Small intestine (tissue), 7 donors: ENCODE data around the gene NUDT14. TPM values are rescaled to one million over a fixed set of nuclear protein-coding genes. Genes with fewer than 3 reads are reported as not detected.

ENCODE experiments used
- DNase-seq, 2 donors: peaks; one replicate each; pipeline versions ENCODE4 v3.0.0 to v3.0.0-alpha.2; 2013
- FAIRE-seq: peaks from 2 replicates; lab custom pipeline; 2012; peaks lifted over from hg19 to GRCh38; lab: Jason Lieb, UNC
- H3K27ac ChIP-seq, 3 donors: one replicate each; pipeline ENCODE4 v1.5.1; 2013; ENCODE audit warnings: low read length in 2 of 3, mild to moderate bottlenecking in 2 of 3, control low read depth in 1 of 3, inconsistent platforms in 1 of 3, low read depth in 1 of 3, moderate library complexity in 1 of 3
- H3K27me3 ChIP-seq, 3 donors: one replicate each; pipeline ENCODE4 v1.6.1; 2013; ENCODE audit warnings: low read length in 3 of 3, inconsistent platforms in 1 of 3; ENCODE audit not compliant: control insufficient read depth in 3 of 3, insufficient read depth in 3 of 3
- H3K36me3 ChIP-seq, 3 donors: one replicate each; pipeline ENCODE4 v1.6.1; 2013; ENCODE audit warnings: low read length in 3 of 3, inconsistent platforms in 1 of 3, low read depth in 1 of 3, mild to moderate bottlenecking in 1 of 3, moderate library complexity in 1 of 3; ENCODE audit not compliant: control insufficient read depth in 3 of 3, insufficient read depth in 2 of 3
- H3K4me1 ChIP-seq, 3 donors: one replicate each; pipeline ENCODE4 v1.6.1; 2013; ENCODE audit warnings: low read length in 2 of 3, inconsistent platforms in 1 of 3, low read depth in 1 of 3, mild to moderate bottlenecking in 1 of 3, moderate library complexity in 1 of 3; ENCODE audit not compliant: control insufficient read depth in 3 of 3, insufficient read depth in 2 of 3
- H3K4me3 ChIP-seq, 3 donors: one replicate each; pipeline ENCODE4 v1.5.1; 2013; ENCODE audit warnings: low read length in 3 of 3, control low read depth in 1 of 3, inconsistent platforms in 1 of 3, low read depth in 1 of 3, mild to moderate bottlenecking in 1 of 3, moderate library complexity in 1 of 3
- H3K9me3 ChIP-seq, 2 donors: one replicate each; pipeline ENCODE4 v1.6.1; 2013; ENCODE audit warnings: low read depth in 1 of 2, low read length in 1 of 2; ENCODE audit not compliant: control insufficient read depth in 2 of 2, insufficient read depth in 1 of 2
- WGBS, 3 donors: extraction: QIAGEN DNeasy Blood & Tissue Kit; methylation state at CpG; one replicate each; pipeline ENCODE4 v1.1.7; 2013; 5-methylcytosine and 5-hydroxymethylcytosine counted together
- polyA plus RNA-seq, 4 donors: library from polyadenylated mRNA; stranded (reverse) in 3 of 4; unstranded in 1 of 4; fragments of 200-250 nt in 3 of 4; fragments of 120-200 nt in 1 of 4; gene quantifications; one replicate each; pipeline versions ENCODE4 v1.2.1 to v1.2.3, GENCODE V29; 2013
- donor health status: healthy with polysubstance abuse.
- donor health status: control.
- donor health status: control.
- donor health status: Bipolar disorder and iron deficiency.
- donor health status: healthy.

NUDT14 gene
- polyA plus RNA-seq, 4 donors, result 25.9 to 68.1 (median 51.7) TPM

DNA sequence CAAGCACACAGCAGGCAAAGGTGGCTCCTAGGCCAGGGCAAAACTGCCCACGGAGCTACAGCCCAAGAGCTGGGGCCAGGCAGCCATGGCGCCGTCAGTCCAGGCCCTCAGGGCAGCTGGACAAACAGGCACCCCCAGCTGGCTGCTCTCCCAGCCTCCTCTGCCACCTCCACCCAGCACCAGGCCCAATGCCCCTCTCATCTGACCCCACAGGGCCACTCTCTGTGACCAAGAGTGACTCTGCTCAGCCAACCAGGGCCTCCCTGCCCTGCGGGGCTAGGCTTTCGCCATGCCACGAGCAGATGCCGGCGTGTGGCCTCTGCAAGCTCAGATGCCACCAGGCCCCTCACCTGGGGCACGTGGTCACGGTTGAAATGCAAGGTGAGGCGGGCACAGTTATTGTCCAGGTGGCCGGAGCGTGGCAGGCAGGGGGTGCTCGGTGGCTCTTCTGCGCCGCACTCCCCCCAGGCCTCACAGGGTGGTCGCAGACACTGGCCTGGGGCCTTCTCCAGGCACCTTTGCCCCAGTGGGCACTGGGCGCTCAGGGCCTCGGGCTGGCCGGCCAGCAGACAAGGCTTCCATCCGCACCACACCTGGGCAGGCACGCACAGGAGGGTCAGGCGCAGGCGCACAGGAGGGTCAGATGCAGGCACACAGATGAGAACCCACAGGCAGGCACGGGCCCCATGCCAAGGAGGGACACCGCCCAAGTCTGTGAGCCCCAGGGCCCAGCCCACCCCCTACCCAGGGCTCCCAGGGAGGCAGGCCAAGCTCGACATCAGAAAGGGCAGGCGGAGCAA is 35.5 kb downstream of the NUDT14 start:
- H3K4me1 ChIP-seq, result no peaks in the 10 kb centered on the region
- H3K36me3 ChIP-seq, result peaks cover 0 to 13% (median 0%) of the 10 kb centered on the region in 3 donors
- FAIRE-seq (no peak), DNase-seq (no peak)
- WGBS, 3 donors, result 90 to 91% (median 91%) methylated on average over 21 to 28 of the region's 28 CpGs
- H3K4me3 ChIP-seq, result no peak overlapping the region
- no peaks in the 10 kb centered on the region for H3K27me3 ChIP-seq
- no peak overlapping the region for H3K27ac ChIP-seq
- peaks cover 0 to 2% of the 10 kb centered on the region in 2 donors for H3K9me3 ChIP-seq

DNA sequence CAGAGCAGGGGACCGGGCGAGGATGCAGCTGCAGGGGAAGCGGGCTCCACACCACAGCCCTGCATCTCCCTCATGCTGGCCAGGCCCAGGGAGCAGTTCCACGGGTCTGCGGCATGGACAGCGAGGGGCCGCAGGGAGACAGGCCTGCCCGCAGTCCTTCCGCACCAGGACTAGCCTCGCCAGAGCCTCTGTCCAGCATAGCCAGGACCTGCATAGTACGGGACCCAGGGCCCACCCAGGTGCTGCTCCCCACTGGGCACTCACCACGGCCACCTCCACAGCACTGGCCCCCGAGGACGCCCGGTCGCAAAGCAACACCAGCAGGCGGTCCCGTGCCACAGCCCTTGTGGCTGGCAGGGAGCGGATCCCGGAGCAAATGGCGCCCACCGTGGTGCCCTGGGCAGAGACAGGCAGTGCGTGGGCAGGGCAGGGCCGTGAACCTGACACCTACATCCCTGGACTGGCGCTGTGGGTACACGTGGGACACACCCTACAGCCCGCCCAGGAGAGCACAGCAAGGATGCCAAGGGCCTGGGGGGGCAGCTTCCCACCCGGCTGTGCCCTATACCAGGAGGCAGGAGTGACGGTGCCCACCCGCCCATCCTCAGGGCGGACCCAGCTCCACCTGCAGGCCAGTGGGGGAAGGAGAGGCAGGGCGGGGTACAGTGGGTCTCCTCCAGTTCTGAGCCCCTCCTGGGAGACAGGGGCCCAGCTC is 36.3 kb downstream of the NUDT14 start:
- WGBS, 3 donors, result 88 to 90% (median 89%) methylated on average over 29 to 32 of the region's 32 CpGs

GRCh38 chr14:105144026-105144665 is 37.0 kb downstream of the NUDT14 start:
- peaks cover 0 to 11% (median 0%) of the 10 kb centered on the region in 3 donors for H3K36me3 ChIP-seq
- no peak overlapping the region for H3K27ac ChIP-seq
- no peak overlapping the region for H3K4me3 ChIP-seq
- FAIRE-seq (no peak), DNase-seq (no peak)
- no peaks in the 10 kb centered on the region for H3K4me1 ChIP-seq
- no peaks in the 10 kb centered on the region for H3K27me3 ChIP-seq
- 88 to 96% (median 90%) methylated on average over 13 to 16 of the region's 16 CpGs for WGBS, 3 donors
- H3K9me3 ChIP-seq, result peaks cover 0 to 16% of the 10 kb centered on the region in 2 donors

More for the DNA sequence above, 36.3 kb downstream of the NUDT14 start:
- no peak overlapping the region for H3K27ac ChIP-seq
- no peaks in the 10 kb centered on the region for H3K27me3 ChIP-seq
- peaks cover 0 to 11% (median 0%) of the 10 kb centered on the region in 3 donors for H3K36me3 ChIP-seq
- H3K4me1 ChIP-seq, result no peaks in the 10 kb centered on the region
- no peak for DNase-seq
- H3K4me3 ChIP-seq, result no peak overlapping the region
- FAIRE-seq, result no peak
- H3K9me3 ChIP-seq, result peaks cover 0 to 9% of the 10 kb centered on the region in 2 donors

DNA sequence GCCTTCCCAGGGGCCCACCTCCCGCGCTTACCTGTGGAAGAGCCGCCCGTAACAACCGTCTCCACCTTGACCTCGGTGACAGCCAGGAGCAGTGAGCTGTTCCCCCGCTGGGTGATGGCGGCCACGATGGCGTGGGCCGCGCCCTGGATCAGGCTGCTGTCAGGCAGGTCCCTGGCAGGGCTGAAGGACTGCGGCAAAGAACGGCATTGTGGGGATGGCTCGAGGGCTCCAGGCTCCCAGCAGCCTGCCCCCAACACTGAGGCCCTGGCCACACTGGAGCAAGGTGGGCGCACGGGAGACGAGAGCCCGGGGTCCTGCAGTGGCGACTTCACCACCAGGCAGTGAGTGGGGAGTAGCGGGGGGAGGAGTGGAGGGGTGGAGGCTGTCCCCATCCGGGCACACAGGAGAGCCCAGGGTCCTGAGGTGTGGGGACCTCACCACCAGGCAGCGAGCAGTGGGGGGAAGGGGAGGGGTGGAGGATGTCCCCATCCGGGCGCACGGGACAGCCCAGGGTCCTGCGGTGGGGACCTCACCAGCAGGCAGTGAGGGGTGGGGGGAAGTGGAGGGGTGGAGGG is 37.6 kb downstream of the NUDT14 start:
- DNase-seq, result no peak
- no peak for FAIRE-seq
- WGBS, 3 donors, result 93 to 95% (median 94%) methylated on average over 25 to 27 of the region's 27 CpGs

DNA sequence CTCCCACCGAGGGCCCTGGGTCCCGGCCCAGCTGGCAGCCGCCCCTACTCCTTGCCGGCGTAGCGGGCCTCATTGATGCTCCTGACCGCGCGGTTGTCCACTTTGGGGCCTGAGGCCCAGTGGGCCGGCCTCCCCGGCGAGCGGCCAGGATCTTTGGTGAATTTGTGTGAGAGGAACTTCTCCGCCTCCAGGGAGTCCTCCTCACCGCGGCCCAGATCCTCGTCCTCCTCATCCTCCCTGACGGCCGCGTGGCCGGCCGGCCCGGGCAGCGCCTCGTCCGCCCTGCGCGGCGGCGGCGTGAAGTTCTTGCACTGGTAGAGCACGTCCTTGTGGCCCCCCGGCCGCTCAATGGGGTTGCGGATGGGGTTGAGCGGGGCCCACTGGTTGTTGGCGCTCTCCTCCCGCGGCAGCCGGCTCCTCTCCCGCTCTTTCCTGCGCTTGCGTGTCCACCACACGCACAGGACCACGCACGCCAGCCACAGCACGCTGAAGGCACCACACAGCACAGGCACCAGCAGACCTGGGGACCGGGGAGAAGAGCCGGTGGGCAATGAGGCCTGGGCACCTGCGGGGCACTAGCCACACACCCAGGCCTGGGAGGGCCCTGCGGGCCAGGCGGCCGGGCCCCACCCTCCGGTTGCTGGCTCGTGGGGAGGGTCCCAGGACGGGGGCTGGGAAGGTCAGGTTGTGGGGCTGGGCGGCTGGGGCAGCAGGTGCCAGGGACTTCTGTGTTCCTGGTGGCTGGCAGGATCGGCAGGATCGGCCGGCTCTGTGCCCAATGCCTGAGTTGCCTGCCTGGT is 38.3 kb downstream of the NUDT14 start:
- 95 to 96% (median 95%) methylated on average over 58 to 60 of the region's 60 CpGs for WGBS, 3 donors
- DNase-seq (no peak), FAIRE-seq (no peak)
- peaks cover 0 to 16% of the 10 kb centered on the region in 2 donors for H3K9me3 ChIP-seq
- no peak overlapping the region for H3K4me3 ChIP-seq
- peaks cover 0 to 11% (median 0%) of the 10 kb centered on the region in 3 donors for H3K36me3 ChIP-seq
- no peaks in the 10 kb centered on the region for H3K4me1 ChIP-seq
- no peak overlapping the region for H3K27ac ChIP-seq
- H3K27me3 ChIP-seq, result no peaks in the 10 kb centered on the region

More for the DNA sequence above, 37.6 kb downstream of the NUDT14 start:
- Histone ChIP-seq H3K27ac (no peak overlapping the region), H3K4me1 (no peaks in the 10 kb centered on the region), H3K4me3 (no peak overlapping the region), H3K36me3 (peaks cover 0 to 11% (median 0%) of the 10 kb centered on the region in 3 donors), H3K27me3 (no peaks in the 10 kb centered on the region), H3K9me3 (peaks cover 0 to 16% of the 10 kb centered on the region in 2 donors)

GRCh38 chr14:105141486-105142281 is 39.4 kb downstream of the NUDT14 start:
- Histone ChIP-seq H3K4me3 (no peak overlapping the region), H3K4me1 (no peaks in the 10 kb centered on the region), H3K9me3 (peaks cover 0 to 16% of the 10 kb centered on the region in 2 donors), H3K27me3 (no peaks in the 10 kb centered on the region), H3K27ac (no peak overlapping the region), H3K36me3 (peaks cover 0 to 7% (median 0%) of the 10 kb centered on the region in 3 donors)
- no peak for FAIRE-seq
- 92% methylated on average over 37 to 43 of the region's 43 CpGs for WGBS, 3 donors
- DNase-seq, result no peak

GRCh38 chr14:105141026-105141425 is 40.1 kb downstream of the NUDT14 start:
- peaks cover 0 to 7% (median 0%) of the 10 kb centered on the region in 3 donors for H3K36me3 ChIP-seq
- H3K27me3 ChIP-seq, result no peaks in the 10 kb centered on the region
- no peak for DNase-seq
- no peaks in the 10 kb centered on the region for H3K4me1 ChIP-seq
- 92 to 94% (median 94%) methylated on average over 6 of the region's 6 CpGs for WGBS, 3 donors
- no peak overlapping the region for H3K27ac ChIP-seq
- no peak for FAIRE-seq
- H3K4me3 ChIP-seq, result no peak overlapping the region
- H3K9me3 ChIP-seq, result peaks cover 0 to 16% of the 10 kb centered on the region in 2 donors
